Measurements from ENCODE around the gene SLC35F3. TPM values are rescaled to one million over a fixed set of nuclear protein-coding genes. Genes with fewer than 3 reads are reported as not detected.

The SLC35F3 gene
- total and polyA plus RNA-seq, 7 donors: under 0.01 to 0.54 (median 0.28) TPM; not detected in 2

DNA sequence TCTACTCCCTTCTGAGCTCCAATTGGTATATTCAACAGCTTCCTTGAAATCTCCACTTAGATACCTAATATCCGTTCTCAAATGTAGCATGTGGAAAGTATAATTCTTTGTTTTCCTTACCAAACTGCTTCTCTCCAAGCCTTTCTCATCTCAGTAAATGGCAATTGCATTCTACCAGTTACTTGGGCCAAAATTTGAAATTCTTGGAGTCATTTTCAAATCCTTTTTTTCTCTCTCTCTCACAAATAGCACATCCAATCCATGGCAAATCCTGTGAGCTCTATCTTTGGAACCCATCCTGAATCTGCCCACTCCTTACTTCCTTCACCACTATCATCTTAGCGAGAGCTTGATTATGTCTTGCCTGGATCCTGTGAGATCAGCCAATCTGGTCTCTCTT lies 39.3 kb upstream of the SLC35F3 start:
- Histone ChIP-seq H3K9me3 (peaks cover 0 to 2% (median 0%) of the 10 kb centered on the region in 4 donors), H3K36me3 (no peaks in the 10 kb centered on the region), H3K27ac (no peak overlapping the region), H3K4me3 (no peak overlapping the region), H3K27me3 (no peaks in the 10 kb centered on the region), H3K4me1 (no peaks in the 10 kb centered on the region)
- intact Hi-C loops (cut with DNase I): no loop called here
- DNase-seq: no peak
- WGBS, 2 donors: 74 to 89% methylated on average over 2 of the region's 2 CpGs
- TF ChIP-seq POLR2AphosphoS5 (IDR thresholded peaks at IDR 0.05) (no peak), EP300 (IDR thresholded peaks at IDR 0.05) (no peak), POLR2A (IDR thresholded peaks at IDR 0.05) (no peak)
- TF ChIP-seq, protein P1, sequence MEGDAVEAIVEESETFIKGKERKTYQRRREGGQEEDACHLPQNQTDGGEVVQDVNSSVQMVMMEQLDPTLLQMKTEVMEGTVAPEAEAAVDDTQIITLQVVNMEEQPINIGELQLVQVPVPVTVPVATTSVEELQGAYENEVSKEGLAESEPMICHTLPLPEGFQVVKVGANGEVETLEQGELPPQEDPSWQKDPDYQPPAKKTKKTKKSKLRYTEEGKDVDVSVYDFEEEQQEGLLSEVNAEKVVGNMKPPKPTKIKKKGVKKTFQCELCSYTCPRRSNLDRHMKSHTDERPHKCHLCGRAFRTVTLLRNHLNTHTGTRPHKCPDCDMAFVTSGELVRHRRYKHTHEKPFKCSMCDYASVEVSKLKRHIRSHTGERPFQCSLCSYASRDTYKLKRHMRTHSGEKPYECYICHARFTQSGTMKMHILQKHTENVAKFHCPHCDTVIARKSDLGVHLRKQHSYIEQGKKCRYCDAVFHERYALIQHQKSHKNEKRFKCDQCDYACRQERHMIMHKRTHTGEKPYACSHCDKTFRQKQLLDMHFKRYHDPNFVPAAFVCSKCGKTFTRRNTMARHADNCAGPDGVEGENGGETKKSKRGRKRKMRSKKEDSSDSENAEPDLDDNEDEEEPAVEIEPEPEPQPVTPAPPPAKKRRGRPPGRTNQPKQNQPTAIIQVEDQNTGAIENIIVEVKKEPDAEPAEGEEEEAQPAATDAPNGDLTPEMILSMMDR (IDR thresholded peaks at IDR 0.05): no peak

DNA sequence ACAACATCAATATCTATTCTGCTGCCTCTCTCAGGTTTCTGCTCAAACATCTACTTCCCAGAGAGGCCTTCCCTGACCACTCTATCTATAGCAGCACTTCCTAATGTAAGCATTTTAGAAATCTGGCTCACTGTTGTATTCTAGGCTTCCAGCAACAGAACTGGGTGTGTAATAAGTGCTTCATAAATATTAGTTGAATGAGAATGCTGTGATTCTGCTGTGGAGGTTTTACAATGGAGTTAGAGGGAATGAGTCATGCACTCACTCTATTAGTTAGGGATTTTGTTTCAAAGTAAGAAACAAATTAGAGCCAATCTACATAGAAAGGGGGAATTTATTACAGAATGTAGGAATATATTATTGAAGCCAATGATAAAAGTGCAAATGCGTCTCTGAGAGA lies 38.6 kb upstream of the SLC35F3 start:
- no peaks in the 10 kb centered on the region for H3K27me3 ChIP-seq
- no peak overlapping the region for H3K4me3 ChIP-seq
- WGBS, 2 donors: 95 to 97% methylated on average over 1 of the region's 1 CpG
- TF ChIP-seq POLR2A (IDR thresholded peaks at IDR 0.05): no peak
- TF ChIP-seq, protein P1 (IDR thresholded peaks at IDR 0.05): no peak
- no peak for TF ChIP-seq EP300 (IDR thresholded peaks at IDR 0.05)
- no peak for TF ChIP-seq POLR2AphosphoS5 (IDR thresholded peaks at IDR 0.05)
- no peaks in the 10 kb centered on the region for H3K4me1 ChIP-seq
- peaks cover 0 to 2% (median 0%) of the 10 kb centered on the region in 4 donors for H3K9me3 ChIP-seq
- no peak overlapping the region for H3K27ac ChIP-seq
- no peaks in the 10 kb centered on the region for H3K36me3 ChIP-seq
- no peak for DNase-seq
- intact Hi-C loops (cut with DNase I): no loop called here

DNA sequence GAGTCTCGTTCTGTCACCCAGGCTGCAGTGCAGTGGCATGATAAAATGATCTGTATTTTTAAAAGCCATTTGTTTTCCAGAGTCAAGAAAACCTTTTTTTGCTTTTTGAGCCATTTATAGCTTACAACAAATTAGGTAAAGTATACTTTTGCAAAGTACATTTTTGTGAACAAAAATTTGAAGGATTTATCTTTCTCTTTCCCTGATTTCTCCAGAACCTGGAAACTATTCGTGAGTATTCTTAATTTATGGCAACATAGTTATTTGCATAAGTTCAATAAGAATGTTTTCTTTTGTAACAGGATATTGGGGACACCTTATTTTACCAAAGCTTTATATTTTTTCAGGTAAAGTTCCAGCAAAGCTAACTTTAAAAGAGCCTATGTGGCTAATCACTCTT lies 37.4 kb upstream of the SLC35F3 start:
- Histone ChIP-seq H3K27ac (no peak overlapping the region), H3K4me3 (no peak overlapping the region), H3K4me1 (no peaks in the 10 kb centered on the region), H3K36me3 (no peaks in the 10 kb centered on the region), H3K27me3 (no peaks in the 10 kb centered on the region), H3K9me3 (peaks cover 0 to 2% (median 0%) of the 10 kb centered on the region in 4 donors)
- TF ChIP-seq POLR2A (IDR thresholded peaks at IDR 0.05): no peak
- DNase-seq: no peak
- 78 to 81% methylated on average over 2 of the region's 2 CpGs for whole genome bisulfite sequencing, 2 donors
- intact Hi-C loops (cut with DNase I): no loop called here

DNA sequence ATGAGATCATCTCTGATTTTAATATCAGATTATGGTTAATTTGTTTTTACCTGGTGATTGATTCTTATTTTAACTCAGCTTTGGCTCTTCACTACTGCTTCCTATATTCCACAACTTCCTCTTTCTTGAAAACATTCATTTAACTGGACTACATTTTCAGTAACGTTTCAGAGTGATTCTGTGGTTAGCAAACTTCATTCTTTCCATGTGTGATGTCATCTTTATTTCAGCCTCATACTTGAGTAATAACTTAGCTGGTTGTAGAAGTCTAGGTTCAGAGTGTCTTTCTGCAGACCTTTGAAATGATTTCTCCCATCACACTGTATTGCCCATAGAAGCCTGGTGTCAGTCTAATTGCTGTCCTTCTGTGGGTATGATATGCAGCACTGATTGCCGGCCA lies 36.0 kb upstream of the SLC35F3 start:
- Histone ChIP-seq H3K27me3 (no peaks in the 10 kb centered on the region), H3K4me1 (no peaks in the 10 kb centered on the region), H3K36me3 (no peaks in the 10 kb centered on the region), H3K27ac (no peak overlapping the region), H3K4me3 (no peak overlapping the region), H3K9me3 (peaks cover 0 to 2% (median 0%) of the 10 kb centered on the region in 4 donors)
- TF ChIP-seq POLR2AphosphoS5 (IDR thresholded peaks at IDR 0.05): no peak
- DNase-seq: no peak
- 59 to 62% methylated on average over 2 of the region's 2 CpGs for WGBS, 2 donors
- intact Hi-C loops (cut with DNase I): no loop called here

DNA sequence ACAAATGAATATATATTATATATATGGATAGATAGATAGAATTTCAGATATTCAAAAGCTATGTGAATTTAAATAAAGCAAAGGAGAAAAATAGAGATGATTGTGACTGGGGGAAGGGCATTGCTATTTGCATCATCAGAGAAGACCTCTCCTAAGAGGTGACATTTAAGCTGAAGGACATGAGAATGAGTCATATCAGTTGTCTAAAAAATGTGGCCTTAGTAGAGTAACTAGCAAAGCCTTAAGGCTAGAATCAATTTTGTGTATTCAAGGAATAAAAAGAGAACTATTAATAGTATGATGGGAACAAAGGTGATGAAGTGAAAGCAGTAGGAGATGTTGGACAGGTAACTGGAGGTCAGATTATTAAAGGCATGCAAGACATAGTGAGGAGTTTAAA lies 34.8 kb upstream of the SLC35F3 start:
- DNase-seq: no peak
- no peaks in the 10 kb centered on the region for H3K4me1 ChIP-seq
- H3K27me3 ChIP-seq: no peaks in the 10 kb centered on the region
- TF ChIP-seq POLR2AphosphoS5 (IDR thresholded peaks at IDR 0.05) (no peak), EP300 (IDR thresholded peaks at IDR 0.05) (no peak)
- intact Hi-C loops (cut with DNase I): no loop called here
- H3K9me3 ChIP-seq: no peaks in the 10 kb centered on the region
- H3K27ac ChIP-seq: no peak overlapping the region
- no peaks in the 10 kb centered on the region for H3K36me3 ChIP-seq
- no peak overlapping the region for H3K4me3 ChIP-seq

DNA sequence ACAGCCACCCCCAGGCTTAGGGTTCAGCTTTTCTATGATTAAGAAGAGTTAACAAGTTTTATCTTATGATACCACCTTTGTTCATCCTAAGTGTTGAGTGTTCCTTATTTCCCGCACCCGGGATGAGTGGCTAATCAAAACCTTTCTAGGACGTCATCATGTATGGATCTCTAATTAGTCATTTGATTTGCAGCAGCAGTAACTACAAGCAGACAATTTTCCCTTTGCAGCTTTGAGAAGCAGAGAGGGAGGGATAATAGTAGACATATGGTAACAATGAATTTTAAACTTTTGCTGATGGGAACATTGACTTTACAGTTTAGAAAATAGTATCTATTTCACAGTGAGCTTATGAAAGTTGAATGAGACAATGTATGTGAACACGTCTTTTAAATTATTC lies 30.8 kb upstream of the SLC35F3 start:
- TF ChIP-seq EP300 (IDR thresholded peaks at IDR 0.05) (no peak), POLR2AphosphoS5 (IDR thresholded peaks at IDR 0.05) (no peak), POLR2A (IDR thresholded peaks at IDR 0.05) (no peak)
- TF ChIP-seq, protein P1 (IDR thresholded peaks at IDR 0.05): no peak
- H3K4me1 ChIP-seq: no peaks in the 10 kb centered on the region
- WGBS, 2 donors: 86 to 92% methylated on average over 4 of the region's 4 CpGs
- no peaks in the 10 kb centered on the region for H3K9me3 ChIP-seq
- H3K27ac ChIP-seq: no peak overlapping the region
- no peak for DNase-seq
- H3K36me3 ChIP-seq: no peaks in the 10 kb centered on the region
- H3K4me3 ChIP-seq: no peak overlapping the region
- no peaks in the 10 kb centered on the region for H3K27me3 ChIP-seq
- intact Hi-C loops (cut with DNase I): no loop called here
